Osteoblast (primary cell): ENCODE measurements around the gene DIP2B. TPM values are rescaled to one million over a fixed set of nuclear protein-coding genes. Genes with fewer than 3 reads are reported as not detected.

Experiments
- DNase-seq: peaks from one replicate; pipeline ENCODE4 v3.0.0; 2011; ENCODE audit warnings: low spot score, mixed read lengths; ENCODE audit not compliant: insufficient read length; ENCODE audit errors: missing footprints
- H2AFZ ChIP-seq: 2 replicates; pipeline ENCODE4 v1.6.0; 2011; ENCODE audit warnings: mild to moderate bottlenecking, low read length
- H3K27ac ChIP-seq: 2 replicates; pipeline ENCODE4 v1.5.1; 2011; ENCODE audit warnings: mild to moderate bottlenecking, low read depth, low read length, moderate library complexity
- H3K27me3 ChIP-seq: 2 replicates; pipeline ENCODE4 v1.6.0; 2012; ENCODE audit warnings: mild to moderate bottlenecking, control low read depth, inconsistent platforms, low read length, moderate library complexity; ENCODE audit not compliant: insufficient read depth
- H3K36me3 ChIP-seq: 2 replicates; pipeline ENCODE4 v1.5.1; 2011; ENCODE audit warnings: mild to moderate bottlenecking, low read length, control low read depth, moderate library complexity; ENCODE audit not compliant: insufficient read depth
- H3K4me1 ChIP-seq: 2 replicates; pipeline ENCODE4 v1.5.1; 2011; ENCODE audit warnings: mild to moderate bottlenecking, low read length, control low read depth, moderate library complexity; ENCODE audit not compliant: insufficient read depth
- H3K4me2 ChIP-seq: 2 replicates; pipeline ENCODE4 v1.6.0; 2011; ENCODE audit warnings: mild to moderate bottlenecking, low read length; ENCODE audit not compliant: insufficient read depth
- H3K4me3 ChIP-seq: fragments of 200-600 bp; sonication (generic); 3 replicates; pipeline ENCODE4 v1.5.1; 2012; ENCODE audit warnings: mild to moderate bottlenecking, low read length, inconsistent platforms; ENCODE audit not compliant: insufficient read depth
- H3K79me2 ChIP-seq: 2 replicates; pipeline ENCODE4 v1.6.0; 2012; ENCODE audit warnings: mild to moderate bottlenecking, low read length, control low read depth, inconsistent platforms; ENCODE audit not compliant: insufficient read depth
- H3K9me3 ChIP-seq: 2 replicates; pipeline ENCODE4 v1.5.1; 2011; ENCODE audit warnings: low read depth, low read length, control low read depth
- H4K20me1 ChIP-seq: 2 replicates; pipeline ENCODE4 v1.6.0; 2012; ENCODE audit warnings: mild to moderate bottlenecking, low read length, control low read depth; ENCODE audit not compliant: insufficient read depth
- CTCF ChIP-seq: IDR thresholded peaks from 2 replicates; pipeline ENCODE4 v1.5.1; 2011; ENCODE audit warnings: mild to moderate bottlenecking, low read depth, low read length, moderate library complexity; ENCODE audit errors: extremely low read depth
- total RNA-seq: library from RNA; depleted of rRNA; stranded (reverse); fragments of >200 nt; gene quantifications from 2 replicates; pipeline ENCODE4 v1.2.3, GENCODE V29; 2012

DIP2B gene
- total RNA-seq, 1 donor: 28.2 TPM

DNA sequence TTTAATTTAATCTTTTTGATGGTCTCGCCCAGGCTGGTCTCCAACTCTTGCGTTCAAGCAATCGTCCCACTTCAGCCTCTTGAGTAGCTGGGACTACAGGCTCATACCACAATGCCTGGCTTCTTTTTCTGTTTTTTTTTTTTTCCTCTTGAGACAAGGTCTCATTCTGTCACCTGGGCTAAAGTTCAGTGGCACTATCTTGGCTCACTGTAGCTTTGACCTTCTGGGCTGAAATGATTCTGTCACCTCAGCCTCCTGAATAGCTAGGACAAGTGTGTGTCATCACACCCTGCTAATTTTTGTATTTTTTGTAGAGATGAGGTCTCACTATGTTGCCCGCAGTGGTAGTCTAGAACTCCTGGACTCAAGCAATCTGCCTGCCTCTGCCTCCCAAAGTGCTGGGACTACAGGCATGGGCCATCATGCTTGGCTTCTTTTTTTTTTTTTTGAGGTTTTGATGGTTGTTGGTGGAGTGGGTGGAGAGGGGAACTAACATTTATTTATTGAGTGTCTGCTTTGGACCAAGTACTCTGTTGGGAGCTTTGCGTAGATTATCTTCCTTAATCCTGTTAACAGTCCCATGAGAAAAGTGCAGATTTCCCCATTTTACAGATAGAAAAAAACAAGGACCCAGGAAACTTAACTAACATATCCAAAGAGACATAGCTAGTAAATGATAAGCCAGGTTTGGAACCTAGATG lies 102.0 kb downstream of the DIP2B start:
- no peak for DNase-seq
- no peak for TF ChIP-seq CTCF
- Histone ChIP-seq H2AFZ (no peak overlapping the region), H3K4me2 (no peak overlapping the region), H4K20me1 (no peaks in the 10 kb centered on the region), H3K4me3 (no peak overlapping the region), H3K9me3 (no peaks in the 10 kb centered on the region), H3K27me3 (no peaks in the 10 kb centered on the region), H3K4me1 (peaks cover 13% of the 10 kb centered on the region), H3K79me2 (peaks cover 25% of the 10 kb centered on the region), H3K36me3 (no peaks in the 10 kb centered on the region), H3K27ac (no peak overlapping the region)

DNA sequence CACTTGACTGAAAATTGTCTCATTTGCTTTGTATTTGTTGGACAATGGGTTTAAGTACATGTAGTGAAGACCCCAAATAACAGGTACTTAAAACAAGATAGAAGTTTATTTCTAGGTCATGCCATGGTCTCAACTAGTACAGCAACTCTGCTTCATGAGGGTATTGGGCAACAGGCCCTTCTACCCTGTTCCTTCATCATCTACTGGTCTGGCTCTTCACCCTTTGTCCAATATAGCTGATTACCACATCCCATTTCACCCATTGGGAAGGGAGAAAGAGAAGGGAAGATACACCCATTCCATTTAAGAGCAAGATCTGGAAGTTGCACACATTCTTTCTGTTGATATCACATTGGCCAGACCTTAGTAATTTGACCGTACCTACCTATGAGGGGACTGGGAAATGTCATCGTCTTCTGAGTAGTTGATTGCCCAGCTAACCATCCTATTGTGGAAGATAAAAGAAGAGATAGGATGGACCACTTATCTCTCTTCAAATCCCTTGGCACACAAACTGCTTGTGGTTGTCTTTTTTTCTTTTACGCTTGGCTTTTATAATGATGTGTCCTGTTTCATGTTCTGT lies 104.6 kb downstream of the DIP2B start:
- Histone ChIP-seq H3K79me2 (peaks cover 33% of the 10 kb centered on the region), H3K36me3 (no peaks in the 10 kb centered on the region), H3K9me3 (no peaks in the 10 kb centered on the region), H3K27me3 (no peaks in the 10 kb centered on the region), H3K27ac (no peak overlapping the region), H4K20me1 (no peaks in the 10 kb centered on the region), H2AFZ (no peak overlapping the region), H3K4me1 (peaks cover 19% of the 10 kb centered on the region), H3K4me3 (no peak overlapping the region), H3K4me2 (no peak overlapping the region)
- TF ChIP-seq CTCF: no peak
- no peak for DNase-seq

- Histone ChIP-seq H4K20me1 (no peaks in the 10 kb centered on the region), H3K4me3 (no peak overlapping the region), H3K36me3 (no peaks in the 10 kb centered on the region), H3K4me1 (peaks cover 22% of the 10 kb centered on the region), H3K27me3 (no peaks in the 10 kb centered on the region), H3K79me2 (peaks cover 32% of the 10 kb centered on the region), H3K27ac (no peak overlapping the region), H2AFZ (no peak overlapping the region), H3K9me3 (no peaks in the 10 kb centered on the region), H3K4me2 (no peak overlapping the region)
- no peak for DNase-seq
- TF ChIP-seq CTCF: no peak
Measured at GRCh38 chr12:50610171-50610570, 105.4 kb downstream of the DIP2B start.

- no peak overlapping the region for H3K27ac ChIP-seq
- no peaks in the 10 kb centered on the region for H4K20me1 ChIP-seq
- H3K27me3 ChIP-seq: no peaks in the 10 kb centered on the region
- no peak overlapping the region for H3K4me2 ChIP-seq
- peaks cover 25% of the 10 kb centered on the region for H3K79me2 ChIP-seq
- H3K4me1 ChIP-seq: peaks cover 22% of the 10 kb centered on the region
- no peak overlapping the region for H3K4me3 ChIP-seq
- H3K9me3 ChIP-seq: no peaks in the 10 kb centered on the region
- DNase-seq: no peak
- no peak overlapping the region for H2AFZ ChIP-seq
- no peaks in the 10 kb centered on the region for H3K36me3 ChIP-seq
- no peak for TF ChIP-seq CTCF
Measured at GRCh38 chr12:50611021-50611744, 106.4 kb downstream of the DIP2B start.
